ENCODE data around the gene CLDN22.
A peak's percentile ranks its signal among the peaks of the same experiment; 100 is the strongest.
"Not testable (repeated sequence)": the region's sequence is repeated elsewhere in the genome, so short reads cannot be mapped to it uniquely, and the experiment has no call there.

Gene CLDN22

GRCh38 chr4:183326853-183327252 is 6.8 kb upstream of the CLDN22 start:
- Histone ChIP-seq H3K9ac (no peak overlapping the region), H3K4me2 (ENCODE audit: low read length) (no peak overlapping the region), H3K27ac (no peak overlapping the region), H3K27me3 (ENCODE audit: control insufficient read depth, insufficient read depth, low read length) (no peaks in the 10 kb centered on the region), H3K4me3 (ENCODE audit: low read depth, low read length) (no peak overlapping the region), H3K4me1 (peaks cover 2% of the 10 kb centered on the region), H3K36me3 (ENCODE audit: control insufficient read depth, insufficient read depth, low read length) (no peaks in the 10 kb centered on the region), H2AFZ (no peak overlapping the region), H3K79me2 (no peaks in the 10 kb centered on the region), H3K9me3 (ENCODE audit: control insufficient read depth, low read length) (no peaks in the 10 kb centered on the region)
- TF ChIP-seq CTCF (IDR thresholded peaks at IDR 0.05): no peak

- not testable (repeated sequence) for H3K36me3 ChIP-seq (ENCODE audit: control insufficient read depth, insufficient read depth, low read length); H3K9ac ChIP-seq; H2AFZ ChIP-seq; H3K4me3 ChIP-seq (ENCODE audit: low read depth, low read length); H3K4me1 ChIP-seq; H3K4me2 ChIP-seq (ENCODE audit: low read length); H3K27ac ChIP-seq; H3K9me3 ChIP-seq (ENCODE audit: control insufficient read depth, low read length); H3K27me3 ChIP-seq (ENCODE audit: control insufficient read depth, insufficient read depth, low read length); H3K79me2 ChIP-seq
Observed at GRCh38 chr4:183326387-183326786, 6.3 kb upstream of the CLDN22 start.

DNA sequence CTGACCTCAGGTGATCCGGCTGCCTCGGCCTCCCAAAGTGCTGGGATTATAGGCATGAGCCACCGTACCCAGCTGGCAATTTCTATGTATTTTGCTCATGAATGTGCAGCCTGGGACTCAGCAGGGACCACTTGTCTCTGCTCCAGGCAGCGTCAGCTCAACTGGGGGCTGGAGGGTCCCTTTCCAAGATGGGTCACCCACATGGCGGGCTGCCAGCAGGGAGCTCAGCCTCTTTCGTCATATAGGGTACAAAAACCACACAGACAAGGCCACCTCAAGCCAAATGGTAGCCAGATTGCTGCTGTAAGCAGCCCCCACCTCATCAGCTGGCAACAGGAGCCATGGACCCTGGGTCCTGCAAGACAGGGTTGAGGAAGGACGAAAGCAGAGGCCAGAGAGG is 4.5 kb upstream of the CLDN22 start:
- Histone ChIP-seq H3K4me1 (no peaks in the 10 kb centered on the region), H2AFZ (no peak overlapping the region)
- no peak for TF ChIP-seq CTCF (IDR thresholded peaks at IDR 0.05)

DNA sequence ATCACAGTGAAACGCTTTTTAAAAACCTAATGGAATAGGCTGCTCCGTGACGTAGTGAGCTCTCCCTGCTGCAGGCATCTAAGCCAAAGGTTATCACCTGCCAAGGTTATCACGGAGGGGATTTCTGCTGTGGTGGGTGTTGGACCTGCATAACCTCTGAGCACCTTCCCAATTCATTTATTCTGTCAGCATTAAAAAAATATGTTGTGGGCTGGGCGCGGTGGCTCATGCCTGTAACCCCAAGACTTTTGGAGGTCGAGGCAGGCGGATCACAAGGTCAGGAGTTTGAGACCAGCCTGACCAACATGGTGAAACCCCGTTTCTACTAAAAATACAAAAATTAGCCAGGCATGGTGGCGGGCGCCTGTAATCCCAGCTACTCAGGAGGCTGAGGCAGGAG is 4.0 kb upstream of the CLDN22 start:
- not testable (repeated sequence) for H3K79me2 ChIP-seq; H3K4me1 ChIP-seq; H3K4me3 ChIP-seq (ENCODE audit: low read depth, low read length); H3K27me3 ChIP-seq (ENCODE audit: control insufficient read depth, insufficient read depth, low read length); H2AFZ ChIP-seq; H3K27ac ChIP-seq; H3K4me2 ChIP-seq (ENCODE audit: low read length); H3K9ac ChIP-seq; H3K9me3 ChIP-seq (ENCODE audit: control insufficient read depth, low read length); H3K36me3 ChIP-seq (ENCODE audit: control insufficient read depth, insufficient read depth, low read length)

More for the DNA sequence above, 4.5 kb upstream of the CLDN22 start:
- Histone ChIP-seq H3K4me2 (ENCODE audit: low read length) (no peak overlapping the region), H3K9me3 (ENCODE audit: control insufficient read depth, low read length) (no peaks in the 10 kb centered on the region), H3K79me2 (no peaks in the 10 kb centered on the region), H3K4me3 (ENCODE audit: low read depth, low read length) (no peak overlapping the region), H3K27me3 (ENCODE audit: control insufficient read depth, insufficient read depth, low read length) (no peaks in the 10 kb centered on the region), H3K27ac (no peak overlapping the region), H3K36me3 (ENCODE audit: control insufficient read depth, insufficient read depth, low read length) (no peaks in the 10 kb centered on the region), H3K9ac (no peak overlapping the region)

DNA sequence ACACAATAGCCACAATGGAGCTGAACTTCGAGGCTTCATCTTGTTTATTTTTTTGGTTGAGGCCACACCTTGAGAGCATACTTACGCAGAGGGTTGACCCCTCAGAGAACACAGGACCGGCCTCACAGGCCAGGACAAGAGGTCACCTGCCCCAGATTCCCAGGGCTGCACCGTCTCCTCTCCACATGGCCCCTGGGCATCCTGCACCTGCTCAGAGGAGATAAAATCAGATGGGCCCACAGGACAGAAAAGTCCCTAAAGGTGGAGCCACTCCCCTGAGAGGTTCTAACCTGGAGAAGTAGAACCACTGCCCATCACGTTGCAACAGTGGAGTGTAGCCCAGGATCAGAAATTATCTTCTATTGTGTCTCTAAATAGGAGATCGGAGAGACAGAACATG is 3.2 kb upstream of the CLDN22 start:
- Histone ChIP-seq H3K4me3 (ENCODE audit: low read depth, low read length) (no peak overlapping the region), H3K9me3 (ENCODE audit: control insufficient read depth, low read length) (no peaks in the 10 kb centered on the region), H3K36me3 (ENCODE audit: control insufficient read depth, insufficient read depth, low read length) (no peaks in the 10 kb centered on the region), H3K79me2 (no peaks in the 10 kb centered on the region), H2AFZ (no peak overlapping the region), H3K27ac (no peak overlapping the region), H3K4me1 (no peaks in the 10 kb centered on the region), H3K9ac (no peak overlapping the region), H3K27me3 (ENCODE audit: control insufficient read depth, insufficient read depth, low read length) (no peaks in the 10 kb centered on the region), H3K4me2 (ENCODE audit: low read length) (no peak overlapping the region)
- TF ChIP-seq CTCF (IDR thresholded peaks at IDR 0.05): no peak

- no peak within 1 kb of the TSS for H2AFZ ChIP-seq
- no peaks in the 10 kb centered on the region for H3K79me2 ChIP-seq
- peak within 1 kb of the TSS; percentile 44 for H3K4me2 ChIP-seq (ENCODE audit: low read length)
- no peaks in the 10 kb centered on the region for H3K27me3 ChIP-seq (ENCODE audit: control insufficient read depth, insufficient read depth, low read length)
- no peak within 1 kb of the TSS for H3K9ac ChIP-seq
- H3K27ac ChIP-seq: no peak within 1 kb of the TSS
- peak within 1 kb of the TSS; percentile 6 for H3K4me3 ChIP-seq (ENCODE audit: low read depth, low read length)
- TF ChIP-seq CTCF (IDR thresholded peaks at IDR 0.05): no peak
- no peaks in the 10 kb centered on the region for H3K4me1 ChIP-seq
- H3K9me3 ChIP-seq (ENCODE audit: control insufficient read depth, low read length): no peaks in the 10 kb centered on the region
- no peaks in the 10 kb centered on the region for H3K36me3 ChIP-seq (ENCODE audit: control insufficient read depth, insufficient read depth, low read length)
Observed at GRCh38 chr4:183322326-183322725, 2.2 kb upstream of the CLDN22 start, which contains the start of gene CLDN24. Gene CLDN24, minus strand, starts transcription at chr4:183322426. Its CDS starts 0 bp downstream, at chr4:183322426.
